GM23338 (cell line): Measurements from ENCODE around the gene CCBE1. TPM values are rescaled to one million over a fixed set of nuclear protein-coding genes. Genes with fewer than 3 reads are reported as not detected.

ENCODE experiments used
- ATAC-seq: fragments of 200-7000 bp; cut with Tn5 transposase; 3 replicates; pipeline ENCODE4 v1.9.1; 2020
- DNase-seq: peaks from one replicate; pipeline ENCODE4 v3.0.0-alpha.2; 2015; ENCODE audit warnings: low spot score
- H2AFZ ChIP-seq: fragments of 200-600 bp; sonication (generic); 2 replicates; pipeline ENCODE4 v1.8.0; 2016; ENCODE audit warnings: antibody characterized with exemption, mild to moderate bottlenecking, moderate library complexity
- H3F3A ChIP-seq: fragments of 200-600 bp; sonication (generic); replicated peaks from 2 replicates; pipeline ENCODE4 v1.8.0; 2017; ENCODE audit warnings: antibody characterized with exemption, mixed run types, low read depth
- H3K27ac ChIP-seq: fragments of 200-600 bp; sonication (generic); 2 replicates; pipeline ENCODE4 v1.6.1; 2016; ENCODE audit warnings: low read depth
- H3K27me3 ChIP-seq: fragments of 200-600 bp; sonication (generic); 2 replicates; pipeline ENCODE4 v1.8.0; 2016; ENCODE audit warnings: mild to moderate bottlenecking, mixed run types, moderate library complexity; ENCODE audit not compliant: insufficient read depth
- H3K36me3 ChIP-seq: fragments of 200-600 bp; sonication (generic); 2 replicates; pipeline ENCODE4 v1.8.0; 2016; ENCODE audit warnings: mild to moderate bottlenecking; ENCODE audit not compliant: insufficient read depth
- H3K4me1 ChIP-seq: fragments of 200-600 bp; sonication (generic); 2 replicates; pipeline ENCODE4 v1.8.0; 2016; ENCODE audit warnings: mild to moderate bottlenecking, moderate library complexity; ENCODE audit not compliant: insufficient read depth
- H3K4me2 ChIP-seq: fragments of 200-600 bp; sonication (generic); 2 replicates; pipeline ENCODE4 v1.7.1; 2017; ENCODE audit warnings: mixed run types
- H3K4me3 ChIP-seq: fragments of 200-600 bp; sonication (generic); 2 replicates; pipeline ENCODE4 v1.6.1; 2016; ENCODE audit warnings: mixed run types
- H3K79me2 ChIP-seq: fragments of 200-600 bp; sonication (generic); replicated peaks from 2 replicates; pipeline ENCODE4 v1.8.0; 2017; ENCODE audit warnings: mild to moderate bottlenecking; ENCODE audit not compliant: insufficient read depth
- H3K9me2 ChIP-seq: fragments of 200-600 bp; sonication (generic); 2 replicates; pipeline ENCODE4 v1.8.0; 2017; ENCODE audit not compliant: insufficient read depth
- H4K20me1 ChIP-seq: fragments of 200-600 bp; sonication (generic); replicated peaks from 2 replicates; pipeline ENCODE4 v1.8.0; 2017; ENCODE audit warnings: mild to moderate bottlenecking; ENCODE audit not compliant: insufficient read depth
- H3K27ac Mint-ChIP-seq: 2 replicates; pipeline ENCODE4 v1.8.0; 2020; ENCODE audit warnings: inconsistent platforms, mild to moderate bottlenecking, moderate library complexity, mixed read lengths
- H3K27me3 Mint-ChIP-seq: 3 replicates; pipeline ENCODE4 v1.8.0; 2022; ENCODE audit warnings: low read depth, mild to moderate bottlenecking, moderate library complexity, mixed read lengths, inconsistent platforms; ENCODE audit not compliant: insufficient read depth, poor library complexity
- H3K36me3 Mint-ChIP-seq: 3 replicates; pipeline ENCODE4 v1.8.0; 2021; ENCODE audit warnings: low read depth, mild to moderate bottlenecking, inconsistent platforms, moderate library complexity, mixed read lengths
- H3K4me1 Mint-ChIP-seq: 3 replicates; pipeline ENCODE4 v1.8.0; 2020; ENCODE audit warnings: mild to moderate bottlenecking, inconsistent platforms, mixed read lengths
- H3K4me3 Mint-ChIP-seq: 3 replicates; pipeline ENCODE4 v1.8.0; 2021; ENCODE audit warnings: moderate library complexity, mild to moderate bottlenecking, inconsistent platforms, mixed read lengths
- H3K9me3 Mint-ChIP-seq: 3 replicates; pipeline ENCODE4 v1.8.0; 2020; ENCODE audit warnings: moderate library complexity, mild to moderate bottlenecking, inconsistent platforms, mixed read lengths
- CREB1 ChIP-seq: fragments of 250-450 bp; sonication (Bioruptor Pico); IDR thresholded peaks from 2 replicates; pipeline ENCODE4 v1.5.0; 2020; ENCODE audit warnings: low read depth, mild to moderate bottlenecking, moderate library complexity
- CTCF ChIP-seq, 2 experiments: fragments of 200-600 bp in 1 of 2; sonication (generic) in 1 of 2; conservative IDR thresholded peaks; 2 replicates each; pipeline versions ENCODE4 v1.5.1 to v1.6.1; 2016 to 2017; ENCODE audit warnings: antibody characterized with exemption in 2 of 2, low read depth in 2 of 2, mild to moderate bottlenecking in 2 of 2, moderate library complexity in 1 of 2
- ETS1 ChIP-seq: IDR thresholded peaks from 2 replicates; pipeline ENCODE4 v1.6.1; 2016; ENCODE audit warnings: antibody characterized with exemption
- EZH2 ChIP-seq: fragments of 200-600 bp; sonication (generic); IDR thresholded peaks from one replicate; pipeline ENCODE4 v1.8.0; 2017; ENCODE audit warnings: antibody characterized with exemption, mild to moderate bottlenecking, low read depth; ENCODE audit not compliant: unreplicated experiment
- EZH2phosphoT487 ChIP-seq: fragments of 200-600 bp; sonication (generic); IDR thresholded peaks from one replicate; pipeline ENCODE4 v1.8.1; 2018; ENCODE audit warnings: antibody characterized with exemption; ENCODE audit not compliant: unreplicated experiment
- JUNB ChIP-seq: IDR thresholded peaks from one replicate; pipeline ENCODE4 v1.6.1; 2016; ENCODE audit warnings: antibody characterized with exemption; ENCODE audit not compliant: unreplicated experiment
- NANOG ChIP-seq: IDR thresholded peaks from 2 replicates; pipeline ENCODE4 v1.6.1; 2016; ENCODE audit warnings: antibody characterized with exemption, borderline replicate concordance
- POLR2AphosphoS5 ChIP-seq: IDR thresholded peaks from 2 replicates; pipeline ENCODE4 v1.6.1; 2016; ENCODE audit warnings: antibody characterized with exemption, low read depth
- REST ChIP-seq: IDR thresholded peaks from one replicate; pipeline ENCODE4 v1.6.1; 2018; ENCODE audit warnings: antibody characterized with exemption; ENCODE audit not compliant: unreplicated experiment
- STAT1 ChIP-seq: IDR thresholded peaks from one replicate; pipeline ENCODE4 v1.6.1; 2016; ENCODE audit warnings: antibody characterized with exemption; ENCODE audit not compliant: unreplicated experiment
- ZNF114 ChIP-seq: fragments of 250-450 bp; sonication (Bioruptor Pico); IDR thresholded peaks from 2 replicates; pipeline ENCODE4 v1.5.0; 2020; ENCODE audit warnings: mild to moderate bottlenecking, moderate library complexity
- ZNF331 ChIP-seq: fragments of 250-450 bp; sonication (Bioruptor Pico); IDR thresholded peaks from 2 replicates; pipeline ENCODE4 v1.5.0; 2020; ENCODE audit warnings: low read depth, mild to moderate bottlenecking, moderate library complexity
- ZNF462 ChIP-seq: fragments of 250-450 bp; sonication (Bioruptor Pico); IDR thresholded peaks from 2 replicates; pipeline ENCODE4 v1.5.0; 2020; ENCODE audit warnings: mild to moderate bottlenecking, moderate library complexity
- polyA plus RNA-seq: library from polyadenylated mRNA; unstranded; fragments of >200 nt; fragmentation: Nextera tagmentation; extraction: Ambion mirVana; gene quantifications from 2 replicates; pipeline ENCODE4 v1.2.1, GENCODE V29; 2016
- total RNA-seq: library from RNA; depleted of rRNA; stranded (reverse); fragments of >200 nt; shearing (Covaris generic); gene quantifications from 2 replicates; pipeline ENCODE4 v1.2.3, GENCODE V29; 2014

The CCBE1 gene
- total and polyA plus RNA-seq, 2 experiments from 2014 or later: 2.1 to 2.6 TPM

GRCh38 chr18:59505356-59505755 is 191.9 kb downstream of the CCBE1 start:
- Histone ChIP-seq H3K36me3 (no peaks in the 10 kb centered on the region), H2AFZ (no peak overlapping the region), H3K4me2 (no peak overlapping the region), H3F3A (no peaks in the 10 kb centered on the region), H3K9me2 (peaks cover 7% of the 10 kb centered on the region; the same call in 1 of the 2 replicates), H3K27ac (no peak overlapping the region), H3K27me3 (no peaks in the 10 kb centered on the region), H4K20me1 (no peaks in the 10 kb centered on the region; the same call in 1 of the 2 replicates), H3K79me2 (no peaks in the 10 kb centered on the region), H3K4me1 (peaks cover 5% of the 10 kb centered on the region; the same call in 1 of the 2 replicates), H3K4me3 (no peak overlapping the region)
- Mint-ChIP-seq H3K9me3 (no peaks in the 10 kb centered on the region), H3K27me3 (peaks cover 1% of the 10 kb centered on the region), H3K36me3 (no peaks in the 10 kb centered on the region), H3K4me3 (no peak overlapping the region), H3K4me1 (peaks cover 15% of the 10 kb centered on the region; the same call in 2 of the 3 replicates), H3K27ac (no peak overlapping the region)
- ATAC-seq (no peak), DNase-seq (no peak)
- no peak for TF ChIP-seq CREB1 (CRISPR knock-in tag)
- no peak for TF ChIP-seq ZNF114
- TF ChIP-seq STAT1: no peak
- TF ChIP-seq NANOG: no peak
- TF ChIP-seq ZNF331: no peak
- TF ChIP-seq POLR2AphosphoS5: no peak
- TF ChIP-seq EZH2: no peak
- TF ChIP-seq REST: no peak
- no peak for TF ChIP-seq EZH2phosphoT487
- TF ChIP-seq JUNB: no peak
- no peak for TF ChIP-seq ZNF462 (CRISPR knock-in tag)
- no peak for TF ChIP-seq ETS1
- no peak for TF ChIP-seq CTCF (conservative IDR thresholded peaks at IDR 0.05; ENCODE audit: low read depth in 2 of 2)
